Gastroesophageal sphincter (tissue), 4 donors: ENCODE measurements around the gene SLC39A11. TPM values are rescaled to one million over a fixed set of nuclear protein-coding genes. Genes with fewer than 3 reads are reported as not detected.
"Not testable (repeated sequence)": the region's sequence is repeated elsewhere in the genome, so short reads cannot be mapped to it uniquely, and the experiment has no call there.

Source experiments
- ATAC-seq: fragments of 150-250 bp; one replicate; pipeline ENCODE4 v1.9.1; 2016; ENCODE audit warnings: mild to moderate bottlenecking, moderate library complexity
- H3K27ac ChIP-seq, 4 donors: fragments of 200-600 bp; sonication (generic) in 3 of 4; 1 replicate in 3 of 4; 2 replicates in 1 of 4; pipeline ENCODE4 v1.5.1; 2016 to 2019
- H3K27me3 ChIP-seq: fragments of 200-600 bp; sonication (generic); one replicate; pipeline ENCODE4 v1.5.1; 2019
- H3K36me3 ChIP-seq, 2 donors: fragments of 200-600 bp; sonication (generic); one replicate each; pipeline ENCODE4 v1.5.1; 2019; ENCODE audit warnings: control low read depth in 1 of 2
- H3K4me1 ChIP-seq, 3 donors: fragments of 200-600 bp; sonication (generic); 1 replicate in 2 of 3; 2 replicates in 1 of 3; pipeline ENCODE4 v1.5.1; 2016 to 2019; ENCODE audit warnings: control low read depth in 2 of 3
- H3K4me3 ChIP-seq, 2 donors: fragments of 200-600 bp; sonication (generic); one replicate each; pipeline ENCODE4 v1.5.1; 2019; ENCODE audit warnings: mild to moderate bottlenecking in 1 of 2, moderate library complexity in 1 of 2
- H3K9me3 ChIP-seq, 3 donors: fragments of 200-600 bp; sonication (generic); one replicate each; pipeline ENCODE4 v1.5.1; 2017 to 2019; ENCODE audit warnings: control low read depth in 2 of 3
- EP300 ChIP-seq: sonication (generic); formaldehyde crosslinking; IDR thresholded peaks from one replicate; pipeline ENCODE4 v1.6.1; 2017; ENCODE audit warnings: antibody characterized with exemption, mild to moderate bottlenecking
- POLR2A ChIP-seq, 2 donors: fragments of 450-650 bp; IDR thresholded peaks; one replicate each; pipeline ENCODE4 v1.6.1; 2017; ENCODE audit warnings: antibody characterized with exemption in 2 of 2, mild to moderate bottlenecking in 2 of 2, moderate library complexity in 1 of 2
- POLR2AphosphoS5 ChIP-seq: sonication (generic); formaldehyde crosslinking; IDR thresholded peaks from one replicate; pipeline ENCODE4 v1.6.1; 2017; ENCODE audit warnings: antibody characterized with exemption
- WGBS, 2 donors: methylation state at CpG; one replicate each; pipeline ENCODE4 v1.1.5; 2018; ENCODE audit warnings: low coverage in 1 of 2; 5-methylcytosine and 5-hydroxymethylcytosine counted together
- total RNA-seq, 4 donors: library from RNA; depleted of rRNA; stranded (reverse); fragments of >200 nt; gene quantifications; one replicate each; pipeline ENCODE4 v1.1.0, GENCODE V29; 2016
- TF ChIP-seq, protein P1 (sequence below), 4 experiments: fragments of 200-600 bp in 2 of 4; fragments of 450-650 bp in 2 of 4; sonication (generic) in 1 of 4; IDR thresholded peaks; one replicate each; pipeline ENCODE4 v1.5.1; 2017 to 2019; ENCODE audit warnings: antibody characterized with exemption in 4 of 4, mild to moderate bottlenecking in 2 of 4, moderate library complexity in 2 of 4

The SLC39A11 gene
- total RNA-seq, 4 donors from 2014 or later = 11.6 to 16.8 (median 14.5) TPM

DNA sequence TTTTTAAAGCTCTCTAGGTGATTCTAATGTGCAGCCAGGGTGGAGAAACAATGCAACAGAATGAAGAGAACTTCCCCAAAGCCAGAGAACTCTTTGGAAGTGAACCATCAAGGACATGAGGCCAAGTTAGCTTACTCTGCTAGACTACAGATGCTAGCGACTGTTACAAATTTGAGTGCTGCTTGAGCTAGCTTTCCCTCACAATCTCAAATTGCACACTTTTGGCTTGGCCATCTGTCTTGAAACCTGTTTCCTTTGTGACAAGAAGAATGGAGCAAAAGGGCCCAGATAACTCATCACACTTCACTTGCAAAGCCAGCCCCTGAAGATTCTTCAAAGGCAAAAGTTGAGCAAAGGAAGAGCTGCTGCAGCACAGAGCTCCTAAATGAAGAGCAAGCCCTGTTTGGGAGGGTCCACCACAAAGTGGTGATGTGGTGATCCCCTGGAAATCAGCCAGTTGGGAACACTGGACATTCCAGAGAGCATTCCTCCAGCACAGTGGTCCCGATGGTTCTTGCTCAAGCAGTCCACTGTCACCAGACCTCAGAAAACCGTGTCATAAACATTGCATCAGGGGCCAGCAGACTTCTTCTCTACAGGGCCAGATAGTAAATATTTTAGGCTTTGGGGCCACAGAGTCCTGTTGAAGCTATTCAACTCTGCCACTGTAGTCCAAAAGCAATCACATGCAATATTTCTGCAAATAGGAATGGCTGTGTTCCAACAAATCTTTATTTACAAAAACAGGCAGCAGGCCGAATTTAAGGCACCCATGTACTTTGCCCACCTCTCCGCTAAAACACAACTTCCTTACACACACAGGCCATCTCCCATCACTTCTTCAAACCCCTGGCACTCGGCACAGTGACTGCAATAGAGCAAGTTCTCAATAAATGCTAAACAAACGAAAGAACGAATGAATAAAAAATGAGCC lies 21.2 kb downstream of the SLC39A11 start:
- peak; percentile 39 for ATAC-seq
- Histone ChIP-seq H3K36me3 (peaks cover 0 to 23% of the 10 kb centered on the region in 2 donors), H3K4me3 (no peak overlapping the region), H3K9me3 (peaks cover 0 to 2% (median 0%) of the 10 kb centered on the region in 3 donors), H3K27me3 (no peaks in the 10 kb centered on the region), H3K4me1 (peaks cover 0 to 13% (median 0%) of the 10 kb centered on the region in 3 donors), H3K27ac (no peak overlapping the region)
- TF ChIP-seq EP300 = no peak
- no peak for TF ChIP-seq POLR2AphosphoS5
- TF ChIP-seq, protein P1, sequence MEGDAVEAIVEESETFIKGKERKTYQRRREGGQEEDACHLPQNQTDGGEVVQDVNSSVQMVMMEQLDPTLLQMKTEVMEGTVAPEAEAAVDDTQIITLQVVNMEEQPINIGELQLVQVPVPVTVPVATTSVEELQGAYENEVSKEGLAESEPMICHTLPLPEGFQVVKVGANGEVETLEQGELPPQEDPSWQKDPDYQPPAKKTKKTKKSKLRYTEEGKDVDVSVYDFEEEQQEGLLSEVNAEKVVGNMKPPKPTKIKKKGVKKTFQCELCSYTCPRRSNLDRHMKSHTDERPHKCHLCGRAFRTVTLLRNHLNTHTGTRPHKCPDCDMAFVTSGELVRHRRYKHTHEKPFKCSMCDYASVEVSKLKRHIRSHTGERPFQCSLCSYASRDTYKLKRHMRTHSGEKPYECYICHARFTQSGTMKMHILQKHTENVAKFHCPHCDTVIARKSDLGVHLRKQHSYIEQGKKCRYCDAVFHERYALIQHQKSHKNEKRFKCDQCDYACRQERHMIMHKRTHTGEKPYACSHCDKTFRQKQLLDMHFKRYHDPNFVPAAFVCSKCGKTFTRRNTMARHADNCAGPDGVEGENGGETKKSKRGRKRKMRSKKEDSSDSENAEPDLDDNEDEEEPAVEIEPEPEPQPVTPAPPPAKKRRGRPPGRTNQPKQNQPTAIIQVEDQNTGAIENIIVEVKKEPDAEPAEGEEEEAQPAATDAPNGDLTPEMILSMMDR (IDR thresholded peaks at IDR 0.05) = no peak
- TF ChIP-seq POLR2A (IDR thresholded peaks at IDR 0.05) = no peak
- 80 to 85% methylated on average over 4 to 8 of the region's 8 CpGs for WGBS, 2 donors

DNA sequence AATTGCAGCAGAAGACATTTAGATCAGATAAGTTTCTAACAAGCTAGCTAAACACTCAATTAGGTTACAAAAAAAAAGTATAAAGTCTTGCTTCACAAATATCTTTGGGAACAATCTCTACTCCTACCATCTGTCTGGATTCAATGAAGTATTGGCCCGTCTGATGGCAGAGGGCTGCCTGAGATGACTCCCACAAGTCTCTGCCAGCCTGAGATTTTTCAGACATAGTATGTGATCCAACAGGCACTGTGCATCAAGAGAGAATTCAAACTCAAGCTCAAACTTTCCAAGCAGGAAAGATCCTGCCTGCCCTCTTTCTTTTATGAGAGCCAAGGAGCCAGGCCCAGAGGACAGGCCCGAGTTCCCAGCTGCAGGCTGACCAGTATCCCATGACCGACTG lies 22.6 kb downstream of the SLC39A11 start:
- Histone ChIP-seq H3K27me3 (no peaks in the 10 kb centered on the region), H3K27ac (no peak overlapping the region), H3K4me1 (peaks cover 0 to 9% (median 0%) of the 10 kb centered on the region in 3 donors), H3K9me3 (peaks cover 0 to 6% (median 0%) of the 10 kb centered on the region in 3 donors), H3K36me3 (peaks cover 0 to 23% of the 10 kb centered on the region in 2 donors), H3K4me3 (no peak overlapping the region)
- 60 to 100% methylated on average over 1 of the region's 3 CpGs for WGBS, 2 donors
- no peak for ATAC-seq
- no peak for TF ChIP-seq POLR2AphosphoS5

DNA sequence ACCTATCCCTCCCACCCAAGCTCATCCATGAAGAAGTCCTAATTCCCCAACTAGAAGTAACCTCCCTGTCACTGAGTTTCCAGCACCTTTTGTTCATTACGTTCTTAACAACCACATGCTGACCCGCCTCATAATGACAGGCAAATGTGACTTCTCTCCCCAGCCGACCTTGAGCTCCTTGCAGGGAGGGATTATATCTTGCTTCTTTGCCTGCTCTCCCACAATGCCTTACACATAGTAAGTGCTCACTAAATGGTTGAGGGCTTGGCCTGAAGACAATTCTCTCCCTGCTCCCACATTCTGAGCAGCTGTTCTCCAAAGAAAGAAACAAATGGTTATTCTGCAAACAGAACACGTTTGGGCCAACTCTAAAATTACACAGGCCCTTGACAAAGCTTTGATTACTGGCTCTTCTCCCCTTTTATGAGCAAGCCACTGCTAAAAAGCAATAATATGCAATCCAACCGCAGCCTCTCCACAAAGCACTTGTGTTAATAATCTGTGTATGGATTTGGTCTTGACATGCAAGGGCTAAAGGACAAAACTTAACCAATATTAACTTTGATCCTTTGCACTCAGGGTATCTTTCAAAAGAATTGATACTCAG lies 23.2 kb downstream of the SLC39A11 start:
- TF ChIP-seq POLR2AphosphoS5 (no peak), POLR2A (IDR thresholded peaks at IDR 0.05) (no peak), EP300 (no peak)
- TF ChIP-seq, protein P1 (IDR thresholded peaks at IDR 0.05) = no peak
- H3K27ac ChIP-seq = no peak overlapping the region
- ATAC-seq = no peak
- WGBS, 2 donors = 69 to 83% methylated on average over 3 of the region's 5 CpGs
- no peaks in the 10 kb centered on the region for H3K27me3 ChIP-seq
- peaks cover 0 to 6% (median 0%) of the 10 kb centered on the region in 3 donors for H3K9me3 ChIP-seq
- H3K36me3 ChIP-seq = peaks cover 0 to 23% of the 10 kb centered on the region in 2 donors
- peaks cover 0 to 12% (median 0%) of the 10 kb centered on the region in 3 donors for H3K4me1 ChIP-seq
- H3K4me3 ChIP-seq = no peak overlapping the region

DNA sequence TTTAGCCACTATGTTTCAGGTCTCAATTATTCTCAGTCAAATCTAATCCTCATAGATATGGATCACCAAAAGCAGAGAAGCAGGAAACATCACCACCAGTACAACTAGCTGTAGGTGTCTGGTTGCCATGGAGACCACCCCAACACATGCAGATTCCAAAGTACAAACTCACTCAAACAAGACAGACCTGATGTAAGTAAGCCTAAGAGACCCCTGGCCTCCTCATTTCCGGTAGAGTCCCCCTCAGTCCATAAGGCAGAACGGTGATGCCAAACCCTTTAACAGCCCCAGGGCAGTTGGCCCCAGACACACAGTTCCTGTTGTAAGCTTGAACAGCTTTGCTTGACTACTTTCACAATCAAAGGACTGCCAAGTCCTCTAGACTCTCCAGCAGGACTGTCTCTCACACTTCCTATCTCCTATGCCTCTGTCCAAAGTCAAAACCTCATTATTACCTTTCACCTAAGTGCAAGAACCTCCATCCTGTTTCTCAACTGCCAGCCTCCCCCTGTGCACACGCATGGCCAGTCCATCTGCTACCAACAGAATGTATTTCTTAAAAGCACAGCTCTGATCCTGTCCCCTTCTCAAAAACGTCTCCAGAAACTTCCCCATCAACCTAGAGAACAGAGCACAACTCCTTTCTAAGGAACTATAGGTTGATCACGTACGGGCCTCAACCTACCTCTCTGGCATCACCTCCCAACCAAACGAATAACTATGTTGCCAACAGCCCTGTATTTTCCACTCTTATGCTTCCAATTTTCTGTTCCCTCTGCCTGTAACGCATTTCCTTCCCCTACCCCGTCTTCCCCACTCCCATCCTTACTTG lies 23.9 kb downstream of the SLC39A11 start:
- Histone ChIP-seq H3K4me3 (no peak overlapping the region), H3K27ac (no peak overlapping the region), H3K36me3 (peaks cover 0 to 22% of the 10 kb centered on the region in 2 donors), H3K27me3 (no peaks in the 10 kb centered on the region), H3K4me1 (peaks cover 0 to 12% (median 0%) of the 10 kb centered on the region in 3 donors), H3K9me3 (peaks cover 0 to 6% (median 0%) of the 10 kb centered on the region in 3 donors)
- TF ChIP-seq, protein P1 (IDR thresholded peaks at IDR 0.05) = no peak
- no peak for TF ChIP-seq EP300
- TF ChIP-seq POLR2AphosphoS5 = no peak
- no peak for TF ChIP-seq POLR2A (IDR thresholded peaks at IDR 0.05)
- 73 to 91% methylated on average over 7 to 9 of the region's 9 CpGs for WGBS, 2 donors
- ATAC-seq = no peak

DNA sequence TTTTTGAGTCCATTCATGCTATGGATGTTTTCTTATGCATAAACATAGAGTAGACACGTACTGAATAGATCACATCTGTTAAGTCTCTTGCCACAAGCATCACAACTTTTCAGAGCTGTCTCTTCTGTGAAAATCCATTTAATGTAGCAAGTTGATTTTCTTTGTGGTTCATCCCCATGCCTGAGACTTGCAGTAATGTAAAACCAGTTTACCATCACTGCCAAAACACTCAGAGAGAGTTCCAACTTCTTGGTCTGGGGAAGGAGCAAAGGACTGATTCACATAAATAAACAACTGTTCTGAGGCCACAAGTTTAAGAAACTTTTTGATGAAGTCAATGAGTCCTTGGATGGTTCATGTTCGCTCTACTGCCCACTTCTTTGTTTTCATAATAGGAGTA lies 24.8 kb downstream of the SLC39A11 start:
- H3K9me3 ChIP-seq, H3K27ac ChIP-seq, H3K27me3 ChIP-seq, ATAC-seq, H3K4me3 ChIP-seq: not testable (repeated sequence)
- Histone ChIP-seq H3K36me3 (peaks cover 0 to 14% of the 10 kb centered on the region in 2 donors), H3K4me1 (peaks cover 0 to 12% (median 0%) of the 10 kb centered on the region in 3 donors)
- 67 to 71% methylated on average over 2 of the region's 2 CpGs for WGBS, 2 donors
